Subcutaneous abdominal adipose tissue (tissue), 5 donors: ENCODE results near the gene SH3RF3.

ENCODE experiments used
- H3K27ac ChIP-seq: one replicate; pipeline ENCODE4 v1.7.0; 2013; ENCODE audit warnings: low read depth, mild to moderate bottlenecking, inconsistent platforms, low read length, moderate library complexity
- H3K27me3 ChIP-seq, 5 donors: one replicate each; pipeline ENCODE4 v1.7.0; 2013; ENCODE audit warnings: low read length in 5 of 5, inconsistent platforms in 1 of 5; ENCODE audit not compliant: control insufficient read depth in 5 of 5, insufficient read depth in 4 of 5
- H3K36me3 ChIP-seq, 5 donors: one replicate each; pipeline ENCODE4 v1.7.0; 2013; ENCODE audit warnings: low read length in 5 of 5; ENCODE audit not compliant: control insufficient read depth in 5 of 5, insufficient read depth in 5 of 5
- H3K4me1 ChIP-seq, 5 donors: one replicate each; pipeline ENCODE4 v1.7.0; 2013; ENCODE audit warnings: low read length in 5 of 5, mild to moderate bottlenecking in 3 of 5, moderate library complexity in 1 of 5; ENCODE audit not compliant: control insufficient read depth in 5 of 5, insufficient read depth in 5 of 5
- H3K4me3 ChIP-seq, 5 donors: one replicate each; pipeline ENCODE4 v1.7.0; 2013; ENCODE audit warnings: low read length in 5 of 5, low read depth in 1 of 5
- H3K9ac ChIP-seq, 5 donors: one replicate each; pipeline ENCODE4 v1.7.0; 2013; ENCODE audit warnings: low read length in 5 of 5, mild to moderate bottlenecking in 4 of 5, moderate library complexity in 3 of 5
- H3K9me3 ChIP-seq, 5 donors: one replicate each; pipeline ENCODE4 v1.7.0; 2013; ENCODE audit warnings: low read length in 5 of 5; ENCODE audit not compliant: control insufficient read depth in 5 of 5
- donor health status: healthy.
- donor health status: healthy.
- donor health status: healthy.
- donor health status: healthy.
- donor health status: healthy.

The SH3RF3 gene

DNA sequence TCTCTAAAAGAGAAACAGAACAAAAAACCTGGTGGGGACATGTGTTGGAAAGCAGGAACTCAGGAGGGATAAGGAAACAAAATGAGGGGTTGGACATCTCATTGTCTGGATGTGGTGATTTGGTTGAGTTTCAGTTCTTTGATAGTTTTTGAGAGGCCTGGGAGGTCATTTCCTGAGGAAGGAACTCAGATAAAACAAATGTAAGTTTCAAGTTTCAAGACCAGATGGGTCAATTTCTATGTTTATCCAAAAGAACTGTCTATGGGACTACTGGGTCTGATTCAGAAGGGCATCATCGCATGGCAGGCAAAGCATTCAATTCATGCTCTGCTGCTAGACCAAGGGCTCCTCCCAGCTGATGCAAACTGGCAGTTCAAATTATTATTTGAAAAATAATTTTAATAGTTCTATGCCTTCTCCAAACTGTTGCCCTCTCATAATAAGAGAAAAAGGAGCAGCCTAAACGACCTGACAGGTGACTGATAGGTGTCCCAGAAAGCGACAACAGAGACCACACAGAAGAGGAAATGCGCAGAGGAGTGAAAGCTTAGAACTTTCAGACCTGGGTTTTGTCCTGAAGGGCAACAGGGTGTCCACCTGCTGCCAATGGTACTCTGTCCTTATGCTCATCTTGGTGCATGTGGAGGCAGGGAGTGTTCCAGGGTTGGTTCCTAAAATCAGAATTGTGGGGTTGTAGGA lies 39.3 kb upstream of the SH3RF3 start:
- no peaks in the 10 kb centered on the region for H3K36me3 ChIP-seq
- peaks cover 0 to 3% (median 0%) of the 10 kb centered on the region in 5 donors for H3K27me3 ChIP-seq
- no peak overlapping the region for H3K4me3 ChIP-seq
- no peaks in the 10 kb centered on the region for H3K4me1 ChIP-seq
- peaks cover 0 to 10% (median 6%) of the 10 kb centered on the region in 5 donors for H3K9me3 ChIP-seq
- H3K27ac ChIP-seq: no peak overlapping the region
- H3K9ac ChIP-seq: no peak overlapping the region

DNA sequence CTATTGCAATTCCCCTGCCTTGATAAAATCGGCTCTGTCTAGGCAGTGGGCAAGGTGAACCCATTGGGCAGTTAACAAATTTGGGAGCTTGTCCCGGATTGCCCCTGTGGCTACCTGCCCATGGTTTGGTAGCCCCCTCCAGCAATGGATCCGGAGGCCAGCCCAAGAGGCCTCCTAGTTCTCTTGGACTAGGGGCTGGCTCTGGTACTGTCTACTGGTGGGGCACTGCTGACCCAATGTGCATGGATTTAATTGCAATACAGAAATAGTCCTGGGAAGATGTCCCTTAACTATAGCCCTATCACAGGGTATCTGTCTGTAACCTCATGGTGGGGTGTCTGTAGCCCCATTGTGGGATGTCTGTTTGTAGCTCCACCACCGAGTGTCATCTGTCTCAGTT lies 37.5 kb upstream of the SH3RF3 start:
- no peaks in the 10 kb centered on the region for H3K4me1 ChIP-seq
- peaks cover 0 to 9% (median 5%) of the 10 kb centered on the region in 5 donors for H3K9me3 ChIP-seq
- no peak overlapping the region for H3K9ac ChIP-seq
- H3K36me3 ChIP-seq: no peaks in the 10 kb centered on the region
- no peaks in the 10 kb centered on the region for H3K27me3 ChIP-seq
- H3K27ac ChIP-seq: no peak overlapping the region
- H3K4me3 ChIP-seq: no peak overlapping the region

DNA sequence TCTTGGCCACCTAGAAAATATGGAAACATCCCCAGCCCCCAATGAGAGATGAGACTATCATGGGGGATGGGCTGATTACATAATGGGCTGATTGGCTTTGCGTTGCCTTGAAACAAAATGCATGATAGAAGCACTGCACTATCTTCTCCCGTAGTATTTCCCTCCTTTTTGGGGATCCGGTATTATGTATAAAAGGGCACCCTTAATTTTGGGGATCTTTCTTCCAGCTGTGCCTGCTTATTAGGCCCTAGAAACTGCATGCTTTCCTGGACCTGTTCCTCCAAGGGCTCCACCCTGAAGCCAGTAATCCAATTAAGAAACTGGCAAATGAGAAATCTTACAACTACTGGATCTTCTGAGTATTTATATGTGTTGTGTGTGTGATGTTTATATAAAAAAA lies 34.9 kb upstream of the SH3RF3 start:
- Histone ChIP-seq H3K9ac (no peak overlapping the region), H3K9me3 (peaks cover 0 to 9% (median 5%) of the 10 kb centered on the region in 5 donors), H3K36me3 (no peaks in the 10 kb centered on the region), H3K27ac (no peak overlapping the region), H3K27me3 (peaks cover 0 to 3% (median 0%) of the 10 kb centered on the region in 5 donors), H3K4me3 (no peak overlapping the region), H3K4me1 (peaks cover 0 to 9% (median 0%) of the 10 kb centered on the region in 5 donors)

DNA sequence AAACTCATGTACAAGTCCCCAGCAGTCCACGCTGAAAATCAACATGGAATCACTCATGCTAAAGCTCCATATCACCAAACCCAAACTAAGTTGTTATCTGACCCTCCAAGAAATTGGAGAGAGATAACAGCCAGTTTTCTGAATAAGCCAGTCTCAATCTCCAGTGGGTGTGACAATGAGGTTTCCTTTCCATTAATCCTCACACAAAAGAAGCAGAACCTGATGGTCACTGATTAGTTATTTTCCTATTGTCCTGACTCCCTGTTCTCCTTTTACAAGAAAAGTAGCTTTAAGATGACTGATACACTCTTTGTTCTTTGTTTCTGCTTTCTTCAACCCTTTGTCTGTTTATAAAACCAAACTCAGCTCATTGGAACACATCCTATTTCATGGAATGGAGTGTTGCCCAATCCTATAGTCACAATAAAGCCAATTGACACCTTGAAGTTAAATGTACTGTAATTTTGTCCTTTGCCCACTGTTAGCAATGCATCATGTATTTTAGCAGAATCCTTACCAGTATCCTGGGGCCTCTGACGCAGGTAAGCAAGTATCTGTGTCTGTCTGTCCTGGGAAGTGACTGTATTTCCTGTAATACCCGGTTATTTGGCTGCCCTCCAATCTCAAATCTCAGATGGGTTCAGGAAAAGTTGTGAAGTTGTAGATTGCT lies 30.6 kb upstream of the SH3RF3 start:
- Histone ChIP-seq H3K9me3 (peaks cover 0 to 6% (median 5%) of the 10 kb centered on the region in 5 donors), H3K27me3 (peaks cover 3 to 8% (median 4%) of the 10 kb centered on the region in 5 donors), H3K36me3 (no peaks in the 10 kb centered on the region), H3K9ac (no peak overlapping the region), H3K4me3 (no peak overlapping the region), H3K4me1 (peaks cover 0 to 9% (median 0%) of the 10 kb centered on the region in 5 donors), H3K27ac (no peak overlapping the region)

DNA sequence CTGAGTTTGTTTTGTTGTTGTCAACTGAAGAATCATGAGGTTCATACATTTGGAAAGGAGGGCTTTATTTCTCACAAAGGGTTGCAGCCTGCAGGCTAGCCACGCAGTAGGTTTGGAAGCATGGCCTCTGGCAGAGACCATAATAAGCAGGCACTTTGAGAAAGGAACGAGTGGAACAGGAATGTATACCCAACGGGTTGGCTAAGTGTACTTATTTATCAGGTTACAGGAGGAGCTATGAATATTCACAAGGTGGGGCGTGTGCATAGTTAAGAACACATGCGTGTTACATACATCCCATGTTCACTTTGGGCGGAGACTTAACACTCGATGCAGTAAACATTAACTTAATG lies 30.1 kb upstream of the SH3RF3 start:
- Histone ChIP-seq H3K4me1 (peaks cover 0 to 9% (median 0%) of the 10 kb centered on the region in 5 donors), H3K36me3 (no peaks in the 10 kb centered on the region), H3K27me3 (peaks cover 3 to 8% (median 4%) of the 10 kb centered on the region in 5 donors), H3K4me3 (no peak overlapping the region), H3K9ac (no peak overlapping the region), H3K9me3 (peaks cover 0 to 6% (median 4%) of the 10 kb centered on the region in 5 donors), H3K27ac (no peak overlapping the region)

DNA sequence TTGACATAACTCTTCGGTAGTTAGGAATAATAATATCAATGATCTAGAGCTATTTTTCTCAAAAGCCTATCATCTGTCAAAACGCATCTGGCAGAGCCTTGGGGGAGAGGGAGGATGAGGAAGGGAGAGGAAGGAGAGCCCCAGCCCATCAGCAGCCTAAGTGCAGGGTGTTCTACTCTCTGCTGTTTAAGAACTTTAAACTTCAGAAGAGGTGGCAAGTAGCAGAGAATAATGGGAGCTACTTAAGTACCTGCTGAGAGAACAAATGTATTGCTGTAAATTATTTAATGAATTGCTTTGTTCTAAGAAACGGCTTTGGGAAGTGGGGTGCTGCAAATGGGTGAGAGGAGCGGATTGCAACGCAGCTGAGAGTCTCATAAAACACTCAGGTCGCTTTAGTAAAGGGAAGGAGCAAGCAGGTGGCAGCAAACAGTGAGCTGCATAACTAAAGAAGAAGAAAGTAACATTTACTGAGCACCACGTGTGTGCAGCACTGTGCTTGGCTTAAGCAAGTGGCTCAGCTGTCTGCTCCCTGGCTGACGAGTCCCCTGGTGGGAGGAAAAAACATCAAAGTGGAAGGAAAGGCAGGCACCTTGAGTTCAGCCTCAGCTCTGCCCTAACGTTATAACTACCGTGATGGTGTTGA lies 26.3 kb upstream of the SH3RF3 start:
- Histone ChIP-seq H3K4me3 (no peak overlapping the region), H3K27me3 (peaks cover 3 to 8% (median 4%) of the 10 kb centered on the region in 5 donors), H3K9me3 (peaks cover 0 to 2% (median 0%) of the 10 kb centered on the region in 5 donors), H3K27ac (no peak overlapping the region), H3K36me3 (no peaks in the 10 kb centered on the region), H3K9ac (no peak overlapping the region), H3K4me1 (peaks cover 0 to 9% (median 0%) of the 10 kb centered on the region in 5 donors)

DNA sequence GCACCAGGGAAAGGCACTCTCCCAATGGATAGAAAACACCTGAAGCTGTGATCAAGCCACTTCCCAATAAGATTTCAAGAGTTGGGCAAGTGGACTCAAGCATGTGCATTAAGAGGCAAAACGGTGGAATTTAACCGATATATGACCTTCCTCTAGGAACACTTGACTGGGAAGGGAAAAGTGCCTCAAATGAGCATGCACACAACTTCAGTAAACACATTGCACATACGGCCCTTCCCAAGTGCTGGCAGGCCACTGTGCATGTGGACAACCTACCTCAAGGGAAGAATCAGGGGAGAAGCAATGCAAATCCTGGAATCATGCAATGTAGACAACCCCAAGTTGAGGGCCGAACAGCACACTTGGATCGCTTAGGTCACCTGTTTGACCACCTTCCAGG lies 23.9 kb upstream of the SH3RF3 start:
- Histone ChIP-seq H3K9ac (no peak overlapping the region), H3K27ac (no peak overlapping the region), H3K4me3 (no peak overlapping the region), H3K27me3 (peaks cover 0 to 8% (median 4%) of the 10 kb centered on the region in 5 donors), H3K4me1 (no peaks in the 10 kb centered on the region), H3K36me3 (no peaks in the 10 kb centered on the region), H3K9me3 (peaks cover 0 to 2% (median 0%) of the 10 kb centered on the region in 5 donors)

DNA sequence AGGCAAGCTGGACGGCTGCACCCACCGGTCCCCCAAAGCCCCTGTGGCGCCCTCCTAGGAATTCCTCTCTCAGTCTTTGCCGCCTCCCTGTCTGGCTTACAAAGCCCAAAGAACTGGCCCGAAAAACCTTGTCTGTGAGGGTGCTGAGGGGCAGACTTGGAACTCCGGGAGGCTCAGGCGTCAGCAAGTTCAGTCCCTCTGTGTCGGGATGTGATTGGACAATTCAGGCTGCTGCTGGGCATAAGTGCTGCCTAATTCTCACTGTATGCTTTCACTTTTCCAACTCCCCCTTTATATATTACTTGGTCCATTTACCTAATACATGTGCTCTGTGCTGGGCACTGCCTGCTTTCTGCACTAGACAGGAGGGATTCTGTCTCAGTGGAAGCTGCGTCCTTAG lies 20.3 kb upstream of the SH3RF3 start:
- H3K27ac ChIP-seq: no peak overlapping the region
- peaks cover 0 to 2% (median 0%) of the 10 kb centered on the region in 5 donors for H3K9me3 ChIP-seq
- no peaks in the 10 kb centered on the region for H3K36me3 ChIP-seq
- H3K4me3 ChIP-seq: no peak overlapping the region
- no peak overlapping the region for H3K9ac ChIP-seq
- H3K4me1 ChIP-seq: no peaks in the 10 kb centered on the region
- H3K27me3 ChIP-seq: no peaks in the 10 kb centered on the region

DNA sequence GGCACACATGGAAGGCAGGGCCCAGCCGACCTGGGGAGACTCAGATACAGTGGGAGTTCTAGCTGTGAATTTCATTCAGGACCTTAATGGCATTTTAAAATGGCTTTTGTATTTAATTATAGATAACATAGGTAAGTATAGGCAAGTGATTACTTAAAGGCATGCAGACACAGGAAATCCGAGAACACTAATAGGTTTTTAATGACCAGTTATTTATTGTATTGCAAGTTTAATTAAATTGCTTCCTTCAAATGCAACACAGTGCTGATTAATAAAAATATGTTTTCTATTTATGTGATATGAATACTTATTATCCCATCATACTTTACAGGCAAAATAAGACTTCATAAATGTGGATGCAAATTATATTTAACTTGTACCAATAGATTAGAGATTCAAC lies 19.7 kb upstream of the SH3RF3 start:
- Histone ChIP-seq H3K9ac (no peak overlapping the region), H3K4me3 (no peak overlapping the region), H3K27ac (no peak overlapping the region), H3K9me3 (peaks cover 0 to 2% (median 0%) of the 10 kb centered on the region in 5 donors), H3K27me3 (no peaks in the 10 kb centered on the region), H3K4me1 (no peaks in the 10 kb centered on the region), H3K36me3 (no peaks in the 10 kb centered on the region)

DNA sequence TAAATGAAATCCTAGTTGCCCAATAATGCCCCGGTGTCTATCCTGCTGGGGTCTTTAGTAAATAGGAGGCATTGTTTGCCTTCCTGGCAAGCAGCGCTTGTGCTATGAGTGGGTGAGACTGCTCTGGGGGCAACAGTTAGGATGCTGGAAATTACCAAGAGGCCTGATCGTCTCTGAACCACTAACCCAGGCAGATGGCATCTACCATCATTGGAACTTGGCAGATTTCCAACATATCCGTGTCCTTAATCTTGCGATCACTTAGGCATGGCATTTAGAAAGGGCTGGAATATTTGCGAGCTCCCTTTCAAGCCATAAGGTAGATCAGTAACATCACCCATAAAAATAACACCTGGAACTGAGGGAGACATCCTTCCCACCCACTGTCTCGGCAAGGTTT lies 18.8 kb upstream of the SH3RF3 start:
- Histone ChIP-seq H3K4me3 (no peak overlapping the region), H3K27me3 (no peaks in the 10 kb centered on the region), H3K9me3 (peaks cover 0 to under 1% (median 0%) of the 10 kb centered on the region in 5 donors), H3K9ac (no peak overlapping the region), H3K4me1 (no peaks in the 10 kb centered on the region), H3K36me3 (no peaks in the 10 kb centered on the region), H3K27ac (no peak overlapping the region)
